IMR-90 (cell line): ENCODE results near the gene NUP58. TPM values are rescaled to one million over a fixed set of nuclear protein-coding genes. Genes with fewer than 3 reads are reported as not detected.

ENCODE experiments used
- ATAC-seq: fragments of 200-7000 bp; cut with Tn5 transposase; 2 replicates; pipeline ENCODE4 v1.9.1; 2020; ENCODE audit warnings: low read depth, mild to moderate bottlenecking, moderate library complexity
- BruUV-seq: library from RNA; stranded (reverse); fragments of 400-500 nt; replicated peaks from 2 replicates; lab custom pipeline; 2021; lab: Mats Ljungman, UMichigan
- CTCF ChIA-PET: fragments of 300-600 bp; formaldehyde crosslinking; extraction: SDS; loops from one replicate; lab custom pipeline; 2021; ENCODE audit warnings: antibody characterized with exemption; lab: Yijun Ruan, JAX
- POLR2A ChIA-PET: fragments of 300-600 bp; sonication (Branson Sonifier 250); formaldehyde crosslinking; loops from one replicate; lab custom pipeline; 2022; ENCODE audit warnings: antibody characterized with exemption; ENCODE audit not compliant: unreplicated experiment; lab: Charles Lee
- DNase-seq: peaks from one replicate; pipeline ENCODE4 v3.0.0; 2013
- H2AFZ ChIP-seq: replicated peaks from 2 replicates; pipeline ENCODE3; 2013; ENCODE audit warnings: low read length, mild to moderate bottlenecking; ENCODE audit not compliant: poor library complexity
- H2AK5ac ChIP-seq: 2 replicates; pipeline ENCODE4 v1.6.1; 2013; ENCODE audit warnings: low read depth, low read length, inconsistent platforms
- H2AK9ac ChIP-seq: replicated peaks from 2 replicates; pipeline ENCODE3; 2013; ENCODE audit warnings: mild to moderate bottlenecking, low read depth, low read length, moderate library complexity; ENCODE audit not compliant: poor library complexity
- H2BK120ac ChIP-seq: 2 replicates; pipeline ENCODE4 v1.6.1; 2013; ENCODE audit warnings: low read depth, low read length, inconsistent platforms
- H2BK15ac ChIP-seq: 3 replicates; pipeline ENCODE4 v1.6.1; 2013; ENCODE audit warnings: low read depth, low read length, inconsistent platforms
- H2BK20ac ChIP-seq: 2 replicates; pipeline ENCODE4 v1.6.1; 2013; ENCODE audit warnings: low read depth, mild to moderate bottlenecking, inconsistent platforms, low read length, moderate library complexity
- H2BK5ac ChIP-seq: 2 replicates; pipeline ENCODE4 v1.6.1; 2013; ENCODE audit warnings: mild to moderate bottlenecking, low read depth, low read length, inconsistent platforms; ENCODE audit not compliant: poor library complexity, severe bottlenecking
- H3K14ac ChIP-seq: replicated peaks from 2 replicates; pipeline ENCODE4 v1.6.1; 2013; ENCODE audit warnings: low read depth, low read length, inconsistent platforms
- H3K18ac ChIP-seq: 2 replicates; pipeline ENCODE4 v1.6.1; 2013; ENCODE audit warnings: low read depth, low read length, control low read depth
- H3K23ac ChIP-seq: 2 replicates; pipeline ENCODE4 v1.6.1; 2013; ENCODE audit warnings: low read depth, low read length, inconsistent platforms
- H3K27ac ChIP-seq: 2 replicates; pipeline ENCODE4 v1.5.1; 2013; ENCODE audit warnings: mild to moderate bottlenecking, control low read depth, low read length; ENCODE audit not compliant: insufficient read depth
- H3K27me3 ChIP-seq: 2 replicates; pipeline ENCODE4 v1.6.1; 2013; ENCODE audit warnings: low read length; ENCODE audit not compliant: control insufficient read depth, insufficient read depth
- H3K36me3 ChIP-seq: 2 replicates; pipeline ENCODE4 v1.6.1; 2013; ENCODE audit warnings: low read length, mixed read lengths; ENCODE audit not compliant: control insufficient read depth, insufficient read depth
- H3K4ac ChIP-seq: 2 replicates; pipeline ENCODE4 v1.6.1; 2013; ENCODE audit warnings: low read depth, low read length, inconsistent platforms
- H3K4me1 ChIP-seq: 2 replicates; pipeline ENCODE4 v1.6.1; 2013; ENCODE audit warnings: low read length, mixed read lengths; ENCODE audit not compliant: control insufficient read depth, insufficient read depth
- H3K4me2 ChIP-seq: 2 replicates; pipeline ENCODE4 v1.6.1; 2013; ENCODE audit warnings: low read depth, mild to moderate bottlenecking, control low read depth, low read length, moderate library complexity
- H3K4me3 ChIP-seq: 2 replicates; pipeline ENCODE4 v1.5.1; 2013; ENCODE audit warnings: low read depth, mild to moderate bottlenecking, control low read depth, low read length, moderate library complexity; ENCODE audit not compliant: insufficient read depth
- H3K56ac ChIP-seq: 2 replicates; pipeline ENCODE4 v1.6.1; 2013; ENCODE audit warnings: low read length, inconsistent platforms; ENCODE audit not compliant: insufficient read depth; ENCODE audit errors: extremely low read depth
- H3K79me1 ChIP-seq, 2 experiments: 2 replicates each; pipeline ENCODE4 v1.6.1; 2013; ENCODE audit warnings: low read length in 2 of 2, inconsistent platforms in 1 of 2, low read depth in 1 of 2
- H3K9ac ChIP-seq: 2 replicates; pipeline ENCODE4 v1.6.1; 2013; ENCODE audit warnings: low read depth, low read length, control low read depth
- H3K9me1 ChIP-seq: 2 replicates; pipeline ENCODE4 v1.6.1; 2013; ENCODE audit warnings: low read length, inconsistent platforms; ENCODE audit not compliant: insufficient read depth
- H3K9me3 ChIP-seq: 2 replicates; pipeline ENCODE4 v1.6.1; 2013; ENCODE audit warnings: low read length; ENCODE audit not compliant: control insufficient read depth, insufficient read depth
- H4K20me1 ChIP-seq: 2 replicates; pipeline ENCODE4 v1.6.1; 2013; ENCODE audit warnings: low read length, inconsistent platforms; ENCODE audit not compliant: insufficient read depth
- H4K5ac ChIP-seq: 2 replicates; pipeline ENCODE4 v1.6.1; 2013; ENCODE audit warnings: mild to moderate bottlenecking, low read depth, low read length, control low read depth
- H4K8ac ChIP-seq, 2 experiments: 2 replicates each; pipeline ENCODE4 v1.6.1; 2013; ENCODE audit warnings: low read depth in 2 of 2, low read length in 2 of 2, control low read depth in 1 of 2, inconsistent platforms in 1 of 2
- H4K91ac ChIP-seq: 2 replicates; pipeline ENCODE4 v1.6.1; 2013; ENCODE audit warnings: low read depth, low read length, inconsistent platforms; ENCODE audit not compliant: insufficient read depth
- CEBPB ChIP-seq: IDR thresholded peaks from 2 replicates; pipeline ENCODE4 v1.6.1; 2012; ENCODE audit warnings: low read depth, low read length, improper control_type of control experiment
- MAFK ChIP-seq: IDR thresholded peaks from 2 replicates; pipeline ENCODE4 v1.6.1; 2012; ENCODE audit warnings: low read depth, low read length, improper control_type of control experiment
- MAZ ChIP-seq: IDR thresholded peaks from 2 replicates; pipeline ENCODE4 v1.6.1; 2012; ENCODE audit warnings: low read depth, mild to moderate bottlenecking, low read length, improper control_type of control experiment, moderate library complexity, borderline replicate concordance
- NFE2L2 ChIP-seq: fragments of 150-350 bp; IDR thresholded peaks from 2 replicates; pipeline ENCODE4 v1.6.1; 2016; ENCODE audit warnings: low read depth, mild to moderate bottlenecking, low read length
- RAD21 ChIP-seq: IDR thresholded peaks from 2 replicates; pipeline ENCODE4 v1.6.1; 2012; ENCODE audit warnings: low read length, improper control_type of control experiment
- RCOR1 ChIP-seq: IDR thresholded peaks from 2 replicates; pipeline ENCODE4 v1.6.1; 2012; ENCODE audit warnings: mild to moderate bottlenecking, low read length, improper control_type of control experiment; ENCODE audit not compliant: insufficient replicate concordance
- RFX5 ChIP-seq: IDR thresholded peaks from 2 replicates; pipeline ENCODE4 v1.8.0; 2012; ENCODE audit warnings: low read depth, mild to moderate bottlenecking, low read length, moderate library complexity
- USF2 ChIP-seq: fragments of 150-350 bp; IDR thresholded peaks from 2 replicates; pipeline ENCODE4 v1.6.1; 2017; ENCODE audit warnings: mild to moderate bottlenecking, antibody characterized with exemption, low read length, low read depth
- whole genome bisulfite sequencing, 2 experiments: methylation state at CpG; one replicate each; pipeline versions ENCODE4 v1.1.5 to v1.1.7; 2013; ENCODE audit warnings: missing lambda C conversion rate in 2 of 2; ENCODE audit not compliant: insufficient read length in 1 of 2; ENCODE audit errors: extremely low coverage in 2 of 2; 5-methylcytosine and 5-hydroxymethylcytosine counted together
- dilution Hi-C: fragments of 300-500 bp; cut with HindIII; formaldehyde crosslinking; loops from one replicate; pipeline ENCODE4 v1.14.3; 2018; ENCODE audit warnings: low sequenced_read_pairs; ENCODE audit not compliant: unreplicated experiment
- in situ Hi-C: fragments of 300-500 bp; cut with MboI; formaldehyde crosslinking; loops from 3 replicates; pipeline ENCODE4 v1.14.3; 2019; ENCODE audit warnings: low sequenced_read_pairs, inconsistent platforms, mixed read lengths
- intact Hi-C: fragments of 100-400 bp; cut with micrococcal nuclease; formaldehyde crosslinking; loops from 2 replicates; pipeline ENCODE4 v1.10.0; 2022
- polyA plus RNA-seq, 3 experiments: library from polyadenylated mRNA; depleted of rRNA; stranded (reverse); fragments of >200 nt; gene quantifications; 2 replicates each; pipeline ENCODE4 v1.2.3, GENCODE V29; 2012; ENCODE audit warnings: low replicate concordance in 1 of 3
- total RNA-seq: library from RNA; depleted of rRNA; stranded (reverse); fragments of >200 nt; gene quantifications from 2 replicates; pipeline ENCODE4 v1.2.3, GENCODE V29; 2012

The NUP58 gene
- total and polyA plus RNA-seq, 2 of the 4 experiments (the other 2 are of a cell fraction): 29.7 to 50.7 TPM

DNA sequence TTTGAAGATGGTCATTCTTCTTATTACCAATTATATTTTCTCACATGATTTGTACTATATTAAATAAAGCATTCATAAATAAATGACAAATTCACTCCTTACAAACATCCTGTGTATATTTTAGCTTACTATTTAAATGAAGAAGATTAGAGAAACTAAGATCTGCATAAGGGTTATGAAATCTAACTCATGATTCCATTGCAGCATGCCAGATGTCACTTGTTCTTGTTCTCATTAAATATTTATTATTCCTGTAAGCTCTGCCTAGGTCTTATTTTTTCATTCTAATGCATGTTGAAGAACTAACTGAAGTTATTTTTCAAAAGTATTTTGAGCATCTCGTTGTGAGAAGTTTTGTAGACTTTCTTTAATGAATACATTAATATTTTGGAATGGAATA is 18.3 kb downstream of the NUP58 start:
- H3K79me1 ChIP-seq: peaks cover 12 to 22% of the 10 kb centered on the region in 2 experiments; a peak in 3 of 4 replicates
- no TSS peak for BruUV-seq
- in situ Hi-C loops (no loop called here), intact Hi-C loops (no loop called here), dilution Hi-C loops (no loop called here)
- POLR2A ChIA-PET: no interaction called here
- no peak overlapping the region for H3K56ac ChIP-seq
- no peaks in the 10 kb centered on the region; the same call in 1 of the 2 replicates for H4K20me1 ChIP-seq
- no peak overlapping the region for H2BK120ac ChIP-seq
- H2BK5ac ChIP-seq: peak overlapping the region; percentile 84
- no peak overlapping the region for H3K14ac ChIP-seq
- no peak overlapping the region for H2AFZ ChIP-seq
- no peaks in the 10 kb centered on the region for H3K27me3 ChIP-seq
- no peak overlapping the region for H3K4ac ChIP-seq
- peak overlapping the region; percentile 49; the same call in 1 of the 2 replicates for H3K27ac ChIP-seq
- H3K9ac ChIP-seq: no peak overlapping the region
- no peak overlapping the region for H4K91ac ChIP-seq
- H2BK20ac ChIP-seq: no peak overlapping the region
- no peaks in the 10 kb centered on the region for H3K9me1 ChIP-seq
- no CpG with 5 or more reads among the region's 1 CpG for WGBS, 2 experiments
- H3K18ac ChIP-seq: no peak overlapping the region
- no peak overlapping the region for H3K23ac ChIP-seq
- H3K4me2 ChIP-seq: no peak overlapping the region; the same call in 1 of the 2 replicates
- H3K9me3 ChIP-seq: no peaks in the 10 kb centered on the region
- ATAC-seq (no peak), DNase-seq (peak; percentile 17)
- TF ChIP-seq NFE2L2 (no peak), CEBPB (no peak), USF2 (no peak), MAZ (no peak), RCOR1 (no peak), MAFK (no peak), RAD21 (no peak), RFX5 (no peak)
- CTCF ChIA-PET: interaction anchor here (1.1 kb wide), 1 partner anchor 16 kb away, joined by 3 read pairs; no protein-coding TSS in a partner anchor
- H2AK5ac ChIP-seq: no peak overlapping the region
- no peak overlapping the region for H2AK9ac ChIP-seq
- peaks cover 9% of the 10 kb centered on the region for H3K4me1 ChIP-seq
- no peak overlapping the region for H4K8ac ChIP-seq
- H3K36me3 ChIP-seq: peaks cover 20% of the 10 kb centered on the region
- H4K5ac ChIP-seq: no peak overlapping the region
- no peak overlapping the region for H2BK15ac ChIP-seq
- H3K4me3 ChIP-seq: no peak overlapping the region
